ELF-1 (cell line): Measurements from ENCODE around the gene LGALS12.
A peak's percentile ranks its signal among the peaks of the same experiment; 100 is the strongest.
"Not testable (repeated sequence)": the region's sequence is repeated elsewhere in the genome, so short reads cannot be mapped to it uniquely, and the experiment has no call there.

Experiments
- DNase-seq: peaks from one replicate; pipeline ENCODE4 v3.0.0-alpha.2; 2016; ENCODE audit warnings: low read depth, low spot score

Gene LGALS12

DNA sequence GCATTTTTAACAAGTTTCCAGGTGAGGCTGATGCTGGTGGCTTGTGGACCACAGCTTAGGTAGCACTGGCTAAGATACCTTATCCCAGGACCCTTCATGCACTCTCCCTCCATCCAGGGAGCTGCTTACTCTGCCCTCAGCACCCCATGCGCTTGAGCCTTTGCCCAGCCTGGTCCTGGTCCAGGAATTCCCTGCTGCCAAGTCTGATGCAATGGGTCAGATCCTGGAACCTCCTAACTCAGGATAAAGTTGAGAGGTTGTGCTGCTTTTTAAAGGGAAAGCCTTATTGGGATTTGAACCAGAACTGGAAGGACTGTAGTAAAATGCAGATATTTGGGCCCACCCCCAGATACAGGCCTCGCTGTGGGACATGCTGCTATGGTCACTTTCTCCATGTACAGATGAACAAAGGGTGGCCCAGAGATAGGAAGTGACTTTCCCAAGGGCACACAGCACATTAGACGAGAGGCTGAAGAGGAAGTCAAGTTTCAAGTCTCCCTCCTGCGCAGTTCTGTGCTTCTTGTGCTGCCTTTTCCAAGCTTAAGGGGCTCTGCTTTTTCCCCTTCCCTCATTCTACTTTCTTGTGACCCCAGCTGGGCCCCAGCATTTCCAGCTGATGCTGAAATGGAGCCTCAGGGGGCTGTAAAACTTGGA is 824 bp upstream of the LGALS12 start:
- DNase-seq, result no peak

DNA sequence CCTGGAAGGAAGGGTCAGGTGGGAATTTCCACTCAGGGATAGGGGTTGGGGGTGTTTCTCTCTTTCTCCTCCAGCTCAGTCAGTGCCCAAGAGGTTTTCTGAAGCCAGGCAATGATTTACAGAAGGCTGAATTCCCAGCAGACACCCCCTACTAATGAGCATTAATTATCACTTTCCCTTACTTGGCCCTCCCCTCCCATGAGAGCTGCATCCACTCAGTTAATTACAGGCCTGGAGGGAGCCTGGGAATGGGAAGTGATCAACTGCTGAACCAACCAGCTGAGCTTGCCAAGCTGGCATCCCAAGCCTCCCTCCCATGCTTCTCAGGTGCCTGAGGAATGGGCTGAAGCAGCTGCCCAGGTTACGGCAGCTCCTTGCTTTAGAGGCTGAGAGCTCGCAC is 992 bp downstream of the LGALS12 start:
- DNase-seq, result peak; percentile 35

DNA sequence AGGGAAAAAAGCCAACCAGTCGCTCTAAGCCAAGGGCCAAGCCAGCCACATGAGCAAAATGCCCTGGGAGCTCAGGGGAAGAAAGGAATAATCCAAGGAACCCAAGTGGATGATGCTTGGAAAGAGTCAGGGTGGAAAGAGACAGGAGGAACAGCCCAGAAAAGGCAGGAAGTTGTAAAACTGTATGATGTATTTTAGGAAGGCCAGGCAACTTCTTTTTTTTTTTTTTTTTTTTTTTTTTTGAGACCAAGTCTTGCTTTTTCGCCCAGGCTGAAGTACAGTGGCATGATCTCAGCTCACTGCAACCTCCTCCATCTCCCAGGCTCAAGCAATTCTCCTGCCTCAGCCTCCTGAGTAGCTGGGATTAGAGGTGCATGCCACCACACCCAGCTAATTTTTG is 1.6 kb downstream of the LGALS12 start:
- DNase-seq, result no peak

DNA sequence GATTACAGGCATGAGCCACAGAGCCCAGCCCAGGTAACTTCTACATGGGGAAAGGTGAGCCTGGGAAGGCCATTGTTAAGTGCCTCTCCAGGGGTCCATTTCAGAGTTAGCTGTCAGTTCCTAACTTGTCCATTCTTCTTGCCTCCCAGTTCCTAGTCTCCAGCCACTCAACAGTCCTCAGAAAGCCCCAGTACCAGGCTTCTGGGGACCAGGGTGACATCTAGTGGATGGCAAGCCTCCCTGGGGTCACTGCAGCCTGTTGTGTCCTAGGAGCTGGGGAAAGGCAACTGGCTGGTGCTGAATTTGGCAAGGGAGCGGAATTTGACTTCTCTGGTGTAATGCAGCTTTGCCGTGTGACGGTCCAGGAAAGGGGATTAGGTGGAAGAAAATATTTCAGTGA is 2.1 kb downstream of the LGALS12 start:
- peak; percentile 84 for DNase-seq

DNA sequence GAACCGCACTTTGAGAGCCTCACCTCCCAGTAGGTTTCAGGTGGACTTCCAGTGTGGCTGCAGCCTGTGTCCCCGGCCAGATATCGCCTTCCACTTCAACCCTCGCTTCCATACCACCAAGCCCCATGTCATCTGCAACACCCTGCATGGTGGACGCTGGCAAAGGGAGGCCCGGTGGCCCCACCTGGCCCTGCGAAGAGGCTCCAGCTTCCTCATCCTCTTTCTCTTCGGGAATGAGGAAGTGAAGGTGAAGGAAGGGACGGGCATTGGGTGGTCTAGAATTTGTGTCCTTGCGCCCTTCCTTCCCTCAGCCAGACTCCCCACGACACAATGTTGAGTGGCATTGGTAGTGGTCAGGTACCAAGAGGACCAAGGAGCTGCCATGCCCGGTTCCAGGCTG is 2.9 kb downstream of the LGALS12 start:
- no peak for DNase-seq

DNA sequence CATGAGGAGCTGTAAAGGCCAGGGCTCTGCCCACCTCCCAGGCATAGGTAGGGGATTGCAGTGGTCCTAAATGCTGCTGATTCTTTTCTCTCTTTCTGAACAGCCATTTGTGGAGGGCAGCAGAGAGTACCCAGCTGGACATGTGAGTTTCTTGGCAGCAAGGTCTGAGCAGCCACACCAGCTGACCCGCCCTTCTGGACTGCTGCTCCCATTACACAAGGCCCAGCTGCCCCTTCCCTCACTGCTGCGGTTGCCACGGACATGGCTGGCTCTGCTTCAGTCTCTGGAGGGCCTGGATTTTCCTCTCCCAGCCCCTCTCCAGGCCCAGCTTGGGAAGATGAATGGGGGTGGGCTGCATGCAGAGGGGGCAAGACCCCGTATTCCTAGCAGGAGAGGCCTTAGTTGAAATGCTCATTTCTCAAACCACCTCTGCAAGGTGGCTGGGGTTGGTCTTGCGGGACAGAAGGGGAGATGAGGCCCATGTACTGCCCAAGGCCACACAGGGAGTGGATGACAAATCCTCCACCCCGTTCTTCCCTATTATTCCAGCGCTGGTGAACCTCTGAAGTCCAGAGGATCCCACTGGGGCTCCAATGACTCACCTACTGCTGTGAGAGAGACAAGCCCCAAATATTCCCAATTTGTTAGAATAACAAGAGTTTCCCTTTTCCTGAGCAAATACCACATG is 4.6 kb downstream of the LGALS12 start:
- DNase-seq, result no peak

DNA sequence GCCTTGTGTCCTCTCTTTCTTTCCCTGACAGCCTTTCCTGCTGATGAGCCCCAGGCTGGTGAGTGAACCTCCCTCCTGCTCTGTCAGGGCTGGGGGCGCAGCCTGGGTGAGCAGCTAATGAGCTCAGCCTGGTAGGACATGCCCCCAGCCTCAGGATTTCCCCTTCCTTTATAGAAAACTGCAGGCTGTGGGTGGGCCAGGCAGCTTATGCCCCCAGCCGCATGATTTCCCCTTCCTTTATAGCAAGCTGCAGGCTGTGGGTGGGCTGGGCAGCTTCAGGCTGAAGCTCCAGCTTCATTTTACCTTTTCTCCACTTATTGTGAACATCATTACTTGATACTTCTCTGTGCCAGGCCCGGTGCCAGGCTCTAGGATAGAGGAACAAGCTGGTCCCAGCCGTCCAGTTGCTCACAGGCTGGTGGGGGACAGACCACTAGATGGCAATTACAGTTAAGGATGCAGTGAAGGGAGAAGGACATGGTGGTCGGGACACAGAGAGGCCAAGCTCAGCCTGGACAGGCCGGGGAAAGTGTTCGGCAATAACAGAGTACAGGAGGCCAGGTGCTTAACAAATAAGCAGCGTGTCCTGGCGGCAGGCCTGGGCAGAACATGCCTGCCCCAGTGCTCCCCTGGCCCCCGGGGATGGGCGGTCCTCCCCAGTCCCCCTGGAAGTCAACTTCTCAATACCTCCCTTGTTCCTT is 5.3 kb downstream of the LGALS12 start:
- no peak for DNase-seq

DNA sequence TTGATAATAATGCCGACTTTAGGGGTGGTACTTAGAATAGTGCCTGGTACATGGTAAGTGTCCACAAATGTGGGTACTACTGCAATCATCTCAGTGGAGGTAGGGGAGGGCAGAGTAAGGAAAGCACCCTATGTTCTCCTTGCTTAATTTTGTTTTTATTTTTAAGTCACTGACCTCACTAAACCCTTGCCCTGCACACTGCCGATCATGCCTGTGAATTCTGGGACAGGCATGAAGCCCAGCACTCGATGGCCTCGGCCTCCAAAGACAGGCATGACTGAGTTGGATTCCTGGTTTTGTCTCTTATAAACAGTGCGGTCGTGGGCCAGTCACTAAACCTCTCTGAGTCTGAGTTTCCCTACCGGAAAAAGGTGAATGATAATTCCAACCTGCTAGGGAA is 6.9 kb downstream of the LGALS12 start:
- DNase-seq, result no peak

DNA sequence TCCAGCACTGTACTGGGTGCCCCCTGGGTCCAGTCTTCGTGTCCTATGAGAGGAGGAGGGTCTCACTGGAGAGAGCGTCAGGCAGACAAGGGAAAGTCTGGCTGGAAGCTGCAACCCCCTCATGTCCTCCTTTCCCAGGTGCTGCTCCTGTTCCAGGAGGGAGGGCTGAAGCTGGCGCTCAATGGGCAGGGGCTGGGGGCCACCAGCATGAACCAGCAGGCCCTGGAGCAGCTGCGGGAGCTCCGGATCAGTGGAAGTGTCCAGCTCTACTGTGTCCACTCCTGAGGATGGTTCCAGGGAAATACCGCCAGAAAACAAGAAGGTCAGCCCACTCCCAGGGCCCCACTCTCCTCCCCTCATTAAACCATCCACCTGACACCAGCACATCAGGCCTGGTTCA is 10.2 kb downstream of the LGALS12 start:
- no peak for DNase-seq

DNA sequence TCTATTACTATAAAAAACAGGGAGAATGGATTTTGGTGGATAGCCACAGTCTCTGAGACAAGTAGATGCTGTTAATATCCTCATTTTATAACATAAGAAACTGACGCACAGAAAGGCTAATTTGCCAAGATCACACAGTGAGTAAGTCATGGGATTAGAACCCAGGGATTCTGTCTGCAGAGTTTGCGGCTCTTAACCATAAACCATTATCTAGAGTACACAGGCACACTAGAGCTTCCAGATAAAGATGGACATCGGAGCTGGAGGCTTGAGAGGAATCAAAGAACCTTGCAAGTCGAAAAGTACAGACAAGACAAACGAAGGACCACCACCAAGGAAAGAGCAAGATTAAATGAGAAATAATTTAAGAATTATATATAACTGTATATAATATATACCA is 11.3 kb downstream of the LGALS12 start:
- DNase-seq, result no peak

DNA sequence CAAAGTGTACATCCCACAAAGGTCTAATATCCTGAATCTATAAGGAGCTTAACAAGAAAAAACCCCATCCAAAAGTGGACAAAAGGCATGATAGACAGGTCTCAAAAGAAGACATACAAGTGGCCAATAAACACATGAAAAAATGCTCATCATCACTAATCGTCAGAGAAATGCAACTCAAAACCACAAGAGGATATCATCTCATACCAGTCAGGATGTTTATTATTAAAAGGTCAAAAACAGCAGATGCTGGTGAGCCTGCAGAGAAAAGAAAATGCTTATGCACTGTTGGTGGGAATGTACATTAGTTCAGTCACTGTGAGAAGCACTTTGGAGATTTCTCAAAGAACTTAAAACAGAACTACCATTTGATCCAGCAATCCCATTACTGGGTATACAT is 12.7 kb downstream of the LGALS12 start:
- DNase-seq, result no peak

DNA sequence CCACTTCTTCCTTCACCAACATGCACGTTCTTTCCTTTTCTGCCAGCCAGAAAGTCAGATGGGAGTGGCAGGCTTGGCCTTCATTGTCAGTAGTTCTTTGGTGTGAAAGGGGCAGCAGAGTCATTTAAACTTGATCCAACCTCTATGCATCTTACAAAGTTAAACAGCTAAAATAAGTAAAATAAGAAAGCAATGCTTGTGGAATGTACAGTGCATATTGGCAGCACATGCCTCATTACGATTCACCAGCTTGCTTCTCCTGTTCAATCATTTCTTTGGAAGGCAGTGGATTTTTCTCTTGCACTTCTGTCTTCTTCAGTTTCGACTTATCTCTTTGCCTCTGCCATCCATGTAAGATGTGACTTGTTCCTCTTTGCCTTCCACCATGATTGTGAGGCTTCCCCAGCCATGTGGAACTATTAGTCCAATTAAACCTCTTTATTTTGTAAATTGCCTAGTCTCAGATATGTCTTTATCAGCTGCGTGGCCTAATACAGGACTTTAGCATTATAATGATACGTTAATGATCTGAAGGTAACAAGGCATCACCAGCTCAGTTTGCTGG is 14.8 kb downstream of the LGALS12 start:
- no peak for DNase-seq

DNA sequence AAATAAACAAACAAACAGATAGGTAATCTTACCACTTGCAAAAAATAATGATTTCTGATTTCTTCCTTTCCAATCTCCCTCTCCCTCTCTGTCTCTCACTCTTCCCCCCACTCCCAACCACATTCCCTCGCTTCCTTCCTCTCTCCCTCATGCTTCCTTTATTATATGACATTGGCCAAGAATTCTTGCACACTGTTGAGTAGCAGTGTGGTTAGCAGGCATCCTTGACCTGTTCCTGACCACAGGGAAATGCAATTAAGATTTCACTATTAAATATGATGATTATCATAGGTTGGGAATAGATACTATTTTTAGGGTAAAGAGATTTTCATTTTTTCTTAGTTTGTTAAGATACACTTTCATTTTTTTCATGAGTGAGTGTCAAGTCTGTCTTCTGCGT is 16.0 kb downstream of the LGALS12 start:
- no peak for DNase-seq

DNA sequence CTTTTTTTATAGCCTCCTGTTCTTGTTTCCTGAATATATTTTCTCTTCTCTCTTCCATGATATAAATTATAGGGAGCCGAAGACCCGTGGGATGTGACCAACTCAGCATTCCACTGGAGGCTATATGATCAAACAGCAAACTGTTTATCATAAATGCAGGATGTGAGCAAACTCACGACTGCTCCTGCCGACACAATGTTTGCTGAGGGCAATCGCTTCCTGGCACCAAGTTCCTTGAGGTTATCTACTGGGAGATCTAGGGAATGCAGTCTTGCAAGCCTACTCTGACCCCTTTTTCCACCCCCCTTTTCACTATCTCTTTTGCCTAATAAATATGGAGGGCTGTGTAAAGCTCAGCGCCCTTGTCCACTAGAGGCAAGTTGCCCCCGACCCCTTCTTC is 17.3 kb downstream of the LGALS12 start:
- DNase-seq, result no peak

DNA sequence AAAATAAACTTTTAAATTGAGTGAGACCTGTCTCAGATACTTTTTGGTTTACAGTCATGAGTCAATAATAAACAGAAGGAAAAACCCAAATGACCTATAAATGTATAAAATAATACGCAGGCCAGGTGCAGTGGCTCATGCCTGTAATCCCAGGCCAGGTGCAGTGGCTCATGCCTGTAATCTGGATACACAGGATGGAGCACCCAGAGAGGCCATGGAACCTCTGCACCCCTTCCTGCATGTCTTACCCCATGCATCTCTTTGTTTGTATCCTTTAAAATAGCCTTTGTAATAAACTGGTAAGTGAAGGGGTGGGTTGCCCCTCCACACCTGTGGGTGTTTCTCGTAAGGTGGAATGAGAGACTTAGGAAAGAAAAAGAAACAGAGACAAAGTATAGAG is 21.8 kb downstream of the LGALS12 start:
- DNase-seq, result no peak

DNA sequence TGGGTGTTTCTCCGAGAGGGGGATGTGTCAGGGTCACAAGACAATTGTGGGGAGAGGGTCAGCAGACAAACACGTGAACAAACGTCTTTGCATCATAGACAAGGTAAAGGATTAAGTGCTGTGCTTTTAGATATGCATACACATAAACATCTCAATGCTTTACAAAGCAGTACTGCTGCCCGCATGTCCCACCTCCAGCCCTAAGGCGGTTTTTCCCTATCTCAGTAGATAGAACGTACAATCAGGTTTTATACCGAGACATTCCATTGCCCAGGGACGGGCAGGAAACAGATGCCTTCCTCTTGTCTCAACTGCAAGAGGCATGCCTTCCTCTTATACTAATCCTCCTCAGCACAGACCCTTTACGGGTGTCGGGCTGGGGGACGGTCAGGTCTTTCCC is 22.3 kb downstream of the LGALS12 start:
- not testable (repeated sequence) for DNase-seq

DNA sequence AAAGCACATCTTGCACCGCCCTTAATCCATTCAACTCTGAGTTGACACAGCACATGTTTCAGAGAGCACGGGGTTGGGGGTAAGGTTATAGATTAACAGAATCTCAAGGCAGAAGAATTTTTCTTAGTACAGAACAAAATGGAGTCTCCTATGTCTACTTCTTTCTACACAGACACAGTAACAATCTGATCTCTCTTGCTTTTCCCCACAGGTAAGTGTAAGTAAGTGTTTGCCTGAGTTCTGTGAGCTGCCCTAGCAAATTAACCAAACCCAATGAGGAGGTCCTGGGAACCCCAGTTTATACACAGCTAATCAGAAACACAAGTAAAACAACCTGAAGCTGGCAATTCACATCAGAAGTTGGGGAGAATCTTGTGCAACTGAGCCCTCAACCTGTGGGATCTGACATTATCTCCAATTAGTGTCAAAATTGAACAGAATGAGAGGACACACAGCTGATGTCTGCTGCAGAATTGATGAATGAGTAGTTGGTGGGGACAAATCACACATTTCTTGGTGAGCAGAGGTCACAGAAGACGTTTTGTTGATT is 22.9 kb downstream of the LGALS12 start:
- not testable (repeated sequence) for DNase-seq

DNA sequence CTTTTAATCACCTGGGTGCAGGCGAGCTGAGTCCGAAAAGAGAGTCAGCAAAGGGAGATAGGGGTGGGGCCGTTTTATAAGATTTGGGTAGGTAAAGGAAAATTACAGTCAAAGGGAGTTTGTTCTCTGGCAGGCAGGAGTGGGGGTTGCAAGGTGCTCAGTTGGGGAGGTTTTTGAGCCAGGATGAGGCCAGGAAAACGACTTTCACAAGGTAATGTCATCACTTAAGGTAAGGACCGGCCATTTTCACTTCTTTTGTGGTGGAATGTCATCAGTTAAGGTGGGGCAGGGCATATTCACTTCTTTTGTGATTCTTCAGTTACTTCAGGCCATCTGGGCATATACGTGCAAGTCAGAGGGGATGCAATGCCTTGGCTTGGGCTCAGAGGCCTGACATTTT is 23.5 kb downstream of the LGALS12 start:
- DNase-seq, result not testable (repeated sequence)

DNA sequence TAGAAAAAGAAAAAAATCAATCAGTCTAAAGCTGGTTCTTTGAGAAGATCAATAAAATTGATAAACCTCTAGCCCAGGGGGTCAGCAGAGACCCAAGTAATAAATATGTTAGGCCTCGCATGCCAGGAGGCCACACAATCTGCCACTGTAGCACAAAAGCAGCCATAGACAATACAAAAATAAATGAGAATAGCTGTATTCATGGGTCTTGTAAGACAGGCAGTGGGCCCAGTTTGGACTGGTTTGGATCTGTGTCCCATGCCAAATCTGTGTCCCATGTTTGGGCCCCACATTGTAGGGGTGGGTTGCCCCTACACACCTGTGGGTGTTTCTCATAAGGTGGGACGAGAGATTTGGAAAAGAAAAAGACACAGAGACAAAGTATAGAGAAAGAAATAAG is 24.1 kb downstream of the LGALS12 start:
- no peak for DNase-seq

DNA sequence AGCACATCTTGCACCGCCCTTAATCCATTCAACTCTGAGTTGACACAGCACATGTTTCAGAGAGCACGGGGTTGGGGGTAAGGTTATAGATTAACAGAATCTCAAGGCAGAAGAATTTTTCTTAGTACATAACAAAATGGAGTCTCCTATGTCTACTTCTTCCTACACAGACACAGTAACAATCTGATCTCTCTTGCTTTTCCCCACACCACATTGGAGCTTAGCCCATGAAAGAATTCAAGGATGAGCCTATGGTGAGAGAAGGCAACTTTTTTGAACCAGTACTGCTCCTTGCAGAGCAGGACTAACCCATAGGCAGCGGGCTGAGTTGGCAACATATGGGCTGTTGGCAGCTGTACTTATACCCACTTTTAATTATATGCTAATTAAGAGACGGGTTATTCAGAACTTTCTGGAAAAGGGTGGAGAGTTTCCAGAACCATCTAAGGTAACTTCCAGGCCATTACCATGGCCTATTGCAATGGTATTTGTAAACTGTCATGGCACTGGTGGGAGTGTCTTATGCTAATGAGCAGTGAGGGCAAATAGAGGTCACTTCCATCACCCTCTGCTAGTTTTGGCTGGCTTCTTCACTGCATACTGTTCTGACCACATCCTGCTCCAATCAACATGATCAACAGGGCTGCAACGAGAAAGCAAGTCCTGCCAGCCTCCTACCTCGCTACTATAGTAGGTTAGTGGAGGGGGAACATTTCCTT is 25.3 kb downstream of the LGALS12 start:
- DNase-seq, result peak; percentile 80

DNA sequence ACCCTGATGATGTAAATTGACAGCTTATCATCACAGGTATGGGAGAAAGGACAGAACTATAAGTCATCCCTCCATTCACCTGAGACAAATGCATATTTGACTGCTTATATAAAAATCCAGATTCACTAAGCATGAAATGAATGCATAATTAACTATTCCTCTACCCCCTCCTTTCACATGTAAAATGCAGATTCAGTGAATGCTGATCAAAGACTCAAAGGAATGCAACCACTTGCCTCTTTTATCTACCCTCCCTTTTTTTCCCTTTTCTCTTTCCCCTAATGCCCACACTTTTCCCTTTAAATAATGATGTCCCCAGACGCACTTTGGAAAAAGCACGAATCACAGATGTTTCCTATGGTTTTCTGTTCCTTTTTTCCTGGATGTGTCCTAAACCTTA is 26.2 kb downstream of the LGALS12 start:
- DNase-seq, result no peak
